GM12878 (cell line): ENCODE measurements around the gene S100A14. TPM values are rescaled to one million over a fixed set of nuclear protein-coding genes. Genes with fewer than 3 reads are reported as not detected.

Source experiments
- BCL11A ChIP-seq: IDR thresholded peaks from 2 replicates; pipeline ENCODE4 v1.6.1; 2011; ENCODE audit warnings: low read depth, low read length
- EZH2 ChIP-seq: IDR thresholded peaks from 2 replicates; pipeline ENCODE4 v1.6.1; 2012; ENCODE audit warnings: low read depth, mild to moderate bottlenecking, control low read depth, inconsistent platforms, low read length, borderline replicate concordance; ENCODE audit not compliant: control insufficient read depth
- FOS ChIP-seq: IDR thresholded peaks from 3 replicates; pipeline ENCODE4 v1.6.1; 2011; ENCODE audit warnings: borderline replicate concordance; ENCODE audit not compliant: insufficient read length; ENCODE audit errors: extremely low read depth
- FOXK2 ChIP-seq: fragments of 450-650 bp; IDR thresholded peaks from 2 replicates; pipeline ENCODE4 v1.6.1; 2017; ENCODE audit warnings: mild to moderate bottlenecking, moderate library complexity
- FOXM1 ChIP-seq: IDR thresholded peaks from 2 replicates; pipeline ENCODE4 v1.6.1; 2012; ENCODE audit warnings: low read depth, mild to moderate bottlenecking, inconsistent platforms, low read length, moderate library complexity
- HCFC1 ChIP-seq: fragments of 150-350 bp; IDR thresholded peaks from 2 replicates; pipeline ENCODE4 v1.6.1; 2014; ENCODE audit warnings: low read length
- MEF2A ChIP-seq: IDR thresholded peaks from 2 replicates; pipeline ENCODE4 v1.6.1; 2011; ENCODE audit warnings: low read depth, mild to moderate bottlenecking, low read length, moderate library complexity; ENCODE audit not compliant: insufficient read depth
- MTA3 ChIP-seq: IDR thresholded peaks from 2 replicates; pipeline ENCODE4 v1.6.1; 2012; ENCODE audit warnings: low read length, inconsistent platforms, borderline replicate concordance
- MYB ChIP-seq: fragments of 150-350 bp; IDR thresholded peaks from 2 replicates; pipeline ENCODE4 v1.6.1; 2014; ENCODE audit warnings: mild to moderate bottlenecking, low read depth, low read length, borderline replicate concordance
- NFYA ChIP-seq: IDR thresholded peaks from 2 replicates; pipeline ENCODE4 v1.6.1; 2011; ENCODE audit warnings: low read depth, mild to moderate bottlenecking, low read length, improper control_type of control experiment, borderline replicate concordance
- NFYB ChIP-seq: IDR thresholded peaks from 2 replicates; pipeline ENCODE4 v1.6.1; 2011; ENCODE audit warnings: low read depth, mild to moderate bottlenecking, low read length, improper control_type of control experiment, moderate library complexity; ENCODE audit not compliant: insufficient read depth
- NRF1 ChIP-seq: conservative IDR thresholded peaks from 2 replicates; pipeline ENCODE4 v1.6.1; 2011; ENCODE audit warnings: mild to moderate bottlenecking, low read depth, low read length, improper control_type of control experiment
- RB1 ChIP-seq: fragments of 450-650 bp; formaldehyde crosslinking; IDR thresholded peaks from 2 replicates; pipeline ENCODE4 v1.6.1; 2017; ENCODE audit warnings: mild to moderate bottlenecking, borderline replicate concordance
- RCOR1 ChIP-seq: conservative IDR thresholded peaks from 2 replicates; pipeline ENCODE4 v1.6.1; 2012; ENCODE audit warnings: low read depth, low read length, improper control_type of control experiment
- RELA ChIP-seq: fragments of 450-650 bp; IDR thresholded peaks from 2 replicates; pipeline ENCODE4 v1.8.0; 2014; ENCODE audit warnings: borderline replicate concordance; ENCODE audit not compliant: partially characterized antibody
- TARDBP ChIP-seq: IDR thresholded peaks from 2 replicates; pipeline ENCODE4 v1.6.1; 2016; ENCODE audit warnings: borderline replicate concordance
- ZNF622 ChIP-seq: fragments of 450-650 bp; IDR thresholded peaks from 2 replicates; pipeline ENCODE4 v1.6.1; 2017; ENCODE audit warnings: mild to moderate bottlenecking, inconsistent platforms
- ZNF687 ChIP-seq: fragments of 450-650 bp; IDR thresholded peaks from 2 replicates; pipeline ENCODE4 v1.6.1; 2017; ENCODE audit warnings: mild to moderate bottlenecking, moderate library complexity
- ZSCAN29 ChIP-seq: fragments of 450-650 bp; IDR thresholded peaks from 2 replicates; pipeline ENCODE4 v1.6.1; 2017; ENCODE audit warnings: mild to moderate bottlenecking, moderate library complexity
- ZZZ3 ChIP-seq: IDR thresholded peaks from 2 replicates; pipeline ENCODE4 v1.6.1; 2011; ENCODE audit warnings: low read depth; ENCODE audit not compliant: control insufficient read depth, insufficient read length
- polyA plus RNA-seq, 11 experiments: library from polyadenylated mRNA; depleted of rRNA in 4 of 11; unstranded in 6 of 11; stranded (reverse) in 5 of 11; fragments of >200 nt; fragmentation: Nextera tagmentation in 4 of 11; fragmentation: Illumina TruSeq in 1 of 11; extraction: Ambion mirVana in 4 of 11; extraction: Trizol in 1 of 11; gene quantifications; 1 replicate in 1 of 11; 2 replicates in 10 of 11; pipeline versions ENCODE4 v1.2.1 to v1.2.3, GENCODE V29; 2011 to 2016; ENCODE audit warnings: inconsistent platforms in 2 of 11, missing spikeins in 2 of 11, low read depth in 1 of 11
- total RNA-seq, 4 experiments: library from RNA; depleted of rRNA in 3 of 4; stranded (reverse); fragments of >200 nt in 3 of 4; fragmentation: Illumina TruSeq in 1 of 4; extraction: Trizol in 1 of 4; gene quantifications; 2 replicates each; pipeline versions ENCODE4 v1.2.1 to v1.2.3, GENCODE V29; 2013 to 2021
- TF ChIP-seq, protein P1 (sequence below): fragments of 450-650 bp; IDR thresholded peaks from 2 replicates; pipeline ENCODE4 v1.6.1; 2016; ENCODE audit warnings: mild to moderate bottlenecking
- TF ChIP-seq, protein P2 (sequence below), 3 experiments: IDR thresholded peaks in 2 of 3; conservative IDR thresholded peaks in 1 of 3; 2 replicates each; pipeline ENCODE4 v1.5.1; 2011; ENCODE audit warnings: low read depth in 3 of 3, low read length in 3 of 3, mild to moderate bottlenecking in 3 of 3, control low read depth in 2 of 3, moderate library complexity in 2 of 3, inconsistent platforms in 1 of 3, mixed read lengths in 1 of 3; ENCODE audit not compliant: control insufficient read depth in 2 of 3, insufficient read depth in 1 of 3; ENCODE audit errors: extremely low read depth in 1 of 3
- TF ChIP-seq, protein P3 (sequence below): IDR thresholded peaks from 2 replicates; pipeline ENCODE4 v1.6.1; 2012; ENCODE audit warnings: low read depth, low read length, improper control_type of control experiment

S100A14 gene
- total and polyA plus RNA-seq, 10 of the 15 experiments (the other 5 are each of a cell fraction or from before 2014, with no cell fraction given), result 0.20 to 0.77 (median 0.45) TPM; not detected in 4

DNA sequence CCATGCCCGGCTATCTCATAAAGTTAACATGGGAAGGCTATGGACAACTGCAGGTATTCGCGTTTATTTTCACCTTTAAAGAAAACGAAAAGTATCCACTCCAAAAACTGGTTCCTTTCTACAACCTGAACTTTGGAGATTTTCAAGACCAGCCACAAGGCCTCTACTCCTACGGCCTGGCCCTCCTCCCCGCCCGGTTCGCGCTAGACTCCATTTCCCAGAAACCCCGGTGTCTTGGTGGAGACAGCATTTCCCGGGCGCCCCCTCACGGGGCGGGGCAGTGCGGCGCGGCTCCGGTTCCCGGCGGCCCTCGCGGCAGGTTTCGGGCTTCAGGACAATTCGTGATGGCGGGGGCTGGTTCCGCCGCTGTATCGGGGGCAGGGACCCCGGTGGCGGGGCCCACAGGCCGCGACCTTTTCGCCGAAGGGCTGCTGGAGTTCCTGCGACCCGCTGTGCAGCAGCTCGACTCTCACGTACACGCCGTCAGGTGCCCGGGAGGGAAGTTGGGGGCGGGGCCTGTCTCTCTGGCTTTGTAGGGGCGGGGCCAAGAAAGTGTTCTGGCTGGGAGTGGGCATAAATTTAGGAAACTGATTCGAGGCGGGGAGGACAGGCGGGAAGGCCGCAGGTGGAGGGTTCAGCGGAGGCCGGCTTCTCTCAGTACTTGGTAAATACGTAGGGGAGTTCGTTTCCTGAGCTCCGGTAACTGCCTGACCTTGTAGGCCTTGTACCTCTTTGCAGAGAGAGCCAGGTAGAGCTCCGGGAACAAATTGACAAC is 42.5 kb upstream of the S100A14 start, which contains the start of gene SNAPIN (continued):
- TF ChIP-seq FOXM1, result no peak
- TF ChIP-seq, protein P1, sequence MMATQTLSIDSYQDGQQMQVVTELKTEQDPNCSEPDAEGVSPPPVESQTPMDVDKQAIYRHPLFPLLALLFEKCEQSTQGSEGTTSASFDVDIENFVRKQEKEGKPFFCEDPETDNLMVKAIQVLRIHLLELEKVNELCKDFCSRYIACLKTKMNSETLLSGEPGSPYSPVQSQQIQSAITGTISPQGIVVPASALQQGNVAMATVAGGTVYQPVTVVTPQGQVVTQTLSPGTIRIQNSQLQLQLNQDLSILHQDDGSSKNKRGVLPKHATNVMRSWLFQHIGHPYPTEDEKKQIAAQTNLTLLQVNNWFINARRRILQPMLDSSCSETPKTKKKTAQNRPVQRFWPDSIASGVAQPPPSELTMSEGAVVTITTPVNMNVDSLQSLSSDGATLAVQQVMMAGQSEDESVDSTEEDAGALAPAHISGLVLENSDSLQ, result no peak
- TF ChIP-seq TARDBP, result no peak
- TF ChIP-seq NFYB, result no peak
- peak; percentile 87 for TF ChIP-seq HCFC1
- no peak; the same call in 1 of the 2 replicates for TF ChIP-seq RB1
- TF ChIP-seq, protein P2, sequence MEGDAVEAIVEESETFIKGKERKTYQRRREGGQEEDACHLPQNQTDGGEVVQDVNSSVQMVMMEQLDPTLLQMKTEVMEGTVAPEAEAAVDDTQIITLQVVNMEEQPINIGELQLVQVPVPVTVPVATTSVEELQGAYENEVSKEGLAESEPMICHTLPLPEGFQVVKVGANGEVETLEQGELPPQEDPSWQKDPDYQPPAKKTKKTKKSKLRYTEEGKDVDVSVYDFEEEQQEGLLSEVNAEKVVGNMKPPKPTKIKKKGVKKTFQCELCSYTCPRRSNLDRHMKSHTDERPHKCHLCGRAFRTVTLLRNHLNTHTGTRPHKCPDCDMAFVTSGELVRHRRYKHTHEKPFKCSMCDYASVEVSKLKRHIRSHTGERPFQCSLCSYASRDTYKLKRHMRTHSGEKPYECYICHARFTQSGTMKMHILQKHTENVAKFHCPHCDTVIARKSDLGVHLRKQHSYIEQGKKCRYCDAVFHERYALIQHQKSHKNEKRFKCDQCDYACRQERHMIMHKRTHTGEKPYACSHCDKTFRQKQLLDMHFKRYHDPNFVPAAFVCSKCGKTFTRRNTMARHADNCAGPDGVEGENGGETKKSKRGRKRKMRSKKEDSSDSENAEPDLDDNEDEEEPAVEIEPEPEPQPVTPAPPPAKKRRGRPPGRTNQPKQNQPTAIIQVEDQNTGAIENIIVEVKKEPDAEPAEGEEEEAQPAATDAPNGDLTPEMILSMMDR (IDR thresholded peaks at IDR 0.05 in 2 of 3, conservative IDR thresholded peaks at IDR 0.05 in 1 of 3; ENCODE audit: control insufficient read depth in 2 of 3, extremely low read depth in 1 of 3, insufficient read depth in 1 of 3, low read depth in 3 of 3, low read length in 3 of 3), result no peak
- no peak for TF ChIP-seq MYB
- TF ChIP-seq ZSCAN29, result no peak
- no peak for TF ChIP-seq FOXK2
- no peak for TF ChIP-seq RCOR1
- no peak for TF ChIP-seq BCL11A
- no peak for TF ChIP-seq MTA3
- no peak for TF ChIP-seq ZNF622
- no peak for TF ChIP-seq NFYA
- no peak for TF ChIP-seq ZZZ3
- TF ChIP-seq MEF2A, result no peak
- peak; percentile 61; the same call in 1 of the 2 replicates for TF ChIP-seq ZNF687
- TF ChIP-seq EZH2, result no peak
- no peak for TF ChIP-seq FOS
- TF ChIP-seq, protein P3, sequence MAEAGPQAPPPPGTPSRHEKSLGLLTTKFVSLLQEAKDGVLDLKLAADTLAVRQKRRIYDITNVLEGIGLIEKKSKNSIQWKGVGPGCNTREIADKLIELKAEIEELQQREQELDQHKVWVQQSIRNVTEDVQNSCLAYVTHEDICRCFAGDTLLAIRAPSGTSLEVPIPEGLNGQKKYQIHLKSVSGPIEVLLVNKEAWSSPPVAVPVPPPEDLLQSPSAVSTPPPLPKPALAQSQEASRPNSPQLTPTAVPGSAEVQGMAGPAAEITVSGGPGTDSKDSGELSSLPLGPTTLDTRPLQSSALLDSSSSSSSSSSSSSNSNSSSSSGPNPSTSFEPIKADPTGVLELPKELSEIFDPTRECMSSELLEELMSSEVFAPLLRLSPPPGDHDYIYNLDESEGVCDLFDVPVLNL, result no peak
- TF ChIP-seq RELA, result peak; percentile 64
- TF ChIP-seq NRF1, result no peak
